ENCODE data around the gene CYP2J2. TPM values are rescaled to one million over a fixed set of nuclear protein-coding genes. Genes with fewer than 3 reads are reported as not detected.

The CYP2J2 gene
- total RNA-seq, 1 experiment from 2014 or later = 1.1 TPM

DNA sequence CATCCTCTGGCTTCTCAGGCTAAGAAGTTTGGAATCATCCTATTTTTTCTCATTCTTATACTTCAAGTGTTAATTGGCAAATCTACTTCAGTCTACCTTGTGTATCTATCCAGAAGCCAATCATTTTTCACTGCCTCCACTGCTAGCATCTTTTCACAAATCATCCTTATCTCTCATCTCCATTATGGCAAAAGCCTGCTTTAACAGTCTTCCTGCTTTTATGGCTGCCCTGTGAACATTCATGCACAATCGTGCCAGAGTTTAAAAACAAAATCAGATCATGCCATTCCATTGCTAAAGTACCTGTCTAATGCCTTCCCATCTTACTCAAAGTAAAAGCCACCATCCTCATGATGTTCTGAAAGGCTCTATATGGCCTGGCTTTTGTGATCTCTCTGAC, 19.2 kb upstream of the CYP2J2 start:
- Histone ChIP-seq H3K4me1 (ENCODE audit: control insufficient read depth in 1 of 2, insufficient read depth in 2 of 2, low read length in 2 of 2) (no peaks in the 10 kb centered on the region), H3K27me3 (ENCODE audit: insufficient read depth, low read length) (peaks cover 7% of the 10 kb centered on the region; the same call in 1 of the 2 replicates), H3K9me3 (ENCODE audit: control insufficient read depth in 1 of 2, insufficient read depth in 1 of 2, low read depth in 1 of 2, low read length in 2 of 2) (no peaks in the 10 kb centered on the region), H3K9me2 (ENCODE audit: insufficient read depth) (no peaks in the 10 kb centered on the region), H4K20me1 (ENCODE audit: insufficient read depth) (no peaks in the 10 kb centered on the region), H3K4me2 (ENCODE audit: low read length) (no peak overlapping the region), H3K9ac (ENCODE audit: low read length) (no peak overlapping the region), H3K27ac (ENCODE audit: low read depth, low read length) (no peak overlapping the region), H3K4me3 (replicated peaks in 1 of 2; ENCODE audit: low read depth in 1 of 2, low read length in 2 of 2) (no peak overlapping the region), H3K79me2 (ENCODE audit: insufficient read depth, low read length) (no peaks in the 10 kb centered on the region), H3K36me3 (ENCODE audit: control insufficient read depth in 1 of 2, insufficient read depth in 2 of 2, low read length in 2 of 2) (no peaks in the 10 kb centered on the region), H2AFZ (ENCODE audit: low read depth, low read length, poor library complexity, severe bottlenecking) (no peak overlapping the region)
- no TSS peak for BruUV-seq (replicated peaks)
- no peak for TF ChIP-seq REST (IDR thresholded peaks at IDR 0.05; ENCODE audit: low read depth)
- TF ChIP-seq EZH2 (IDR thresholded peaks at IDR 0.05) = no peak
- TF ChIP-seq CTCF (IDR thresholded peaks at IDR 0.05 in 2 of 3, conservative IDR thresholded peaks at IDR 0.05 in 1 of 3; ENCODE audit: borderline replicate concordance in 1 of 3, insufficient read depth in 1 of 3, low read depth in 2 of 3, low read length in 2 of 3) = no peak
- no peak for TF ChIP-seq MAX (IDR thresholded peaks at IDR 0.05)
- DNase-seq (ENCODE audit: low read depth, low spot score) = no peak
- ChIA-PET POLR2A (no interaction called here), RAD21 (ENCODE audit: low non-redundant PET in 1 of 2, low total read pairs in 2 of 2, uncharacterized antibody in 2 of 2, unreplicated experiment in 2 of 2) (no interaction called here), CTCF (interaction anchor here (2.4 kb wide), 2 partner anchors 21 to 67 kb away, joined by 9 to 78 read pairs; no protein-coding TSS in a partner anchor)
- ATAC-seq = no peak
- intact Hi-C loops (cut with micrococcal nuclease) = loop anchor here (5.0 to 10.0 kb wide), 4 partner anchors 43 to 1431 kb away; no protein-coding TSS in a partner anchor
